ENCODE results near the gene CLEC2A.
"Not testable (repeated sequence)": the region's sequence is repeated elsewhere in the genome, so short reads cannot be mapped to it uniquely, and the experiment has no call there.

The CLEC2A gene

DNA sequence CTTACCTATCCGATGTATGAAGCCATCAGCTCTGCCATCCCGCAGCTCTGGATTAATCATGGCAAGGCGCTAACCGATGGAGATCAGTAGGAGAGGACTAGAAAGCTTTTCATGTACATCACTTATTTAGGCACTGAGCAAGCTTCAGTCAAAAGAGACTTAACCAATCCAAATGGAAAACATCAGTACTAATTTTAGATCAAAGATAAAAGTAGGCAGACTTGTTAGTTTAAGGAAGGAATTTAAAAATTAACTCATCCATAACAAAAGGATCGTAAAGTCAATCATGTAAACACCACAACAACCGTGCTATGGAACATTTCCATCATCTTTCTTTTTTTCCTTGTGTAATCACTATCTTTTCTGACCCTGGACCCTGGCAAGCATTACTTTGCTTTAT lies at the start of gene CLEC2A:
Gene CLEC2A, minus strand, starts transcription at position 101 of the 400 bp plus-strand sequence. Its CDS starts 41 bp downstream, at position 60.
- TF ChIP-seq, protein P1, sequence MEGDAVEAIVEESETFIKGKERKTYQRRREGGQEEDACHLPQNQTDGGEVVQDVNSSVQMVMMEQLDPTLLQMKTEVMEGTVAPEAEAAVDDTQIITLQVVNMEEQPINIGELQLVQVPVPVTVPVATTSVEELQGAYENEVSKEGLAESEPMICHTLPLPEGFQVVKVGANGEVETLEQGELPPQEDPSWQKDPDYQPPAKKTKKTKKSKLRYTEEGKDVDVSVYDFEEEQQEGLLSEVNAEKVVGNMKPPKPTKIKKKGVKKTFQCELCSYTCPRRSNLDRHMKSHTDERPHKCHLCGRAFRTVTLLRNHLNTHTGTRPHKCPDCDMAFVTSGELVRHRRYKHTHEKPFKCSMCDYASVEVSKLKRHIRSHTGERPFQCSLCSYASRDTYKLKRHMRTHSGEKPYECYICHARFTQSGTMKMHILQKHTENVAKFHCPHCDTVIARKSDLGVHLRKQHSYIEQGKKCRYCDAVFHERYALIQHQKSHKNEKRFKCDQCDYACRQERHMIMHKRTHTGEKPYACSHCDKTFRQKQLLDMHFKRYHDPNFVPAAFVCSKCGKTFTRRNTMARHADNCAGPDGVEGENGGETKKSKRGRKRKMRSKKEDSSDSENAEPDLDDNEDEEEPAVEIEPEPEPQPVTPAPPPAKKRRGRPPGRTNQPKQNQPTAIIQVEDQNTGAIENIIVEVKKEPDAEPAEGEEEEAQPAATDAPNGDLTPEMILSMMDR (conservative IDR thresholded peaks at IDR 0.05; ENCODE audit: low read length): no peak

GRCh38 chr12:9980126-9980525 lies 48.0 kb upstream of the CLEC2A start:
- DNase-seq (ENCODE audit: low read depth): no peak
- no peak overlapping the region for H3K4me3 ChIP-seq (ENCODE audit: low read length)
- TF ChIP-seq, protein P1 (conservative IDR thresholded peaks at IDR 0.05; ENCODE audit: low read length): no peak

More for the DNA sequence above, at the start of gene CLEC2A:
- no peak within 1 kb of the TSS for H3K4me3 ChIP-seq (ENCODE audit: low read length)
- no peak for DNase-seq (ENCODE audit: low read depth)

DNA sequence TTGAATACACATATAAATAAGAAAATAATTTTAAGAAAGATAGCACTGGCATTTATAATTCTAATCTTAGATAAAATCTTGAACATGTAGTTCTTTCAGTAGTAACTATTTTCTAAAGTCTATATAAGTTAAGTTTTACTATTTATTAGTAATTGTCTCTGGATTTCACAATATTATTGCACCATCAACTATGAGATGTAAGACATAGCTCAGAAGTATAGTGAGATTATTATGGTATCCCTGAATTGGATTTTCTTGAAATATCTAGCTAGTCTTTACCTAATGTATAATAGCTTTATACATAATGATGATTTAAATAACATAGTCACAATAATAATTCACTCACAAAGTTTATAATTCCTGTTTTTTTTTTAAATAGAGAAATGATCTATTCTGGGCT lies 45.7 kb upstream of the CLEC2A start:
- TF ChIP-seq, protein P1 (conservative IDR thresholded peaks at IDR 0.05; ENCODE audit: low read length): no peak
- no peak overlapping the region for H3K4me3 ChIP-seq (ENCODE audit: low read length)
- no peak for DNase-seq (ENCODE audit: low read depth)

GRCh38 chr12:9976626-9977025 lies 44.5 kb upstream of the CLEC2A start:
- not testable (repeated sequence) for DNase-seq (ENCODE audit: low read depth); H3K4me3 ChIP-seq (ENCODE audit: low read length)

DNA sequence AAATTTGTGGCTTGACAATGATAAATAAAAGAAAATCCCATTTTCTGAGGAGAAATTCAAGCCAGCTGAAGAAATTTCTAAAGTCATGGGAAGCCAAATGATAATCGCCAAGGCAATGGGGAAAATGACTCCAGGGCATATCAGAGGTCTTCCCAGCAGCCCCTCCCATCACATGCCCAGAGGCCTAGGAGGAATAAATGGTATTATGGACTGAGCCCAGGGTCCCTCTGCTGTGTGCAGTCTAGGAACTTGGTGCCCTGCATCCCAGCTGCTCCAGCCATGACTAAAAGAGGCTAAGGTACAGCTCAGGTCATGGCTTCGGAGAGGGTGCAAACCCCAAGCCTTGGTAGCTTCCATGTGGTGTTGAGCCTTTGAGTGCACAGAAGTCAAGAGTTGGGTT lies 43.4 kb upstream of the CLEC2A start:
- TF ChIP-seq, protein P1 (conservative IDR thresholded peaks at IDR 0.05; ENCODE audit: low read length): no peak
- DNase-seq (ENCODE audit: low read depth): no peak

GRCh38 chr12:9974731-9975130 lies 42.6 kb upstream of the CLEC2A start:
- DNase-seq (ENCODE audit: low read depth); H3K4me3 ChIP-seq (ENCODE audit: low read length): not testable (repeated sequence)

More for the DNA sequence above, 43.4 kb upstream of the CLEC2A start:
- H3K4me3 ChIP-seq (ENCODE audit: low read length): no peak overlapping the region

GRCh38 chr12:9973949-9974348 lies 41.8 kb upstream of the CLEC2A start:
- TF ChIP-seq, protein P1 (conservative IDR thresholded peaks at IDR 0.05; ENCODE audit: low read length): no peak
- no peak for DNase-seq (ENCODE audit: low read depth)
- no peak overlapping the region for H3K4me3 ChIP-seq (ENCODE audit: low read length)

GRCh38 chr12:9971181-9971580 lies 39.0 kb upstream of the CLEC2A start, which contains the start of gene CLEC12A:
Gene CLEC12A, plus strand, starts transcription at chr12:9971409. Its CDS starts 188 bp downstream, at chr12:9971597.
- TF ChIP-seq, protein P1 (conservative IDR thresholded peaks at IDR 0.05; ENCODE audit: low read length): no peak
- peak; percentile 24 for DNase-seq (ENCODE audit: low read depth)
- no peak within 1 kb of the TSS for H3K4me3 ChIP-seq (ENCODE audit: low read length)

Data from AG10803 (cell line).